Stimulated activated naive CD8-positive, alpha-beta T cell treated with anti-CD3 and anti-CD28 coated beads, Interleukin-15, Interleukin-2, amounts not matched to agents 100 U/mL and 50 U/mL, for 24 hours (primary cell): ENCODE measurements around the gene DIS3L2.
A peak's percentile ranks its signal among the peaks of the same experiment; 100 is the strongest.

Experiments
- ATAC-seq: fragments of 150-1000 bp; cut with Tn5 transposase; one replicate; pipeline ENCODE4 v1.10.0; 2021
- DNase-seq: peaks from one replicate; pipeline ENCODE4 v3.0.0; 2021

Gene DIS3L2

DNA sequence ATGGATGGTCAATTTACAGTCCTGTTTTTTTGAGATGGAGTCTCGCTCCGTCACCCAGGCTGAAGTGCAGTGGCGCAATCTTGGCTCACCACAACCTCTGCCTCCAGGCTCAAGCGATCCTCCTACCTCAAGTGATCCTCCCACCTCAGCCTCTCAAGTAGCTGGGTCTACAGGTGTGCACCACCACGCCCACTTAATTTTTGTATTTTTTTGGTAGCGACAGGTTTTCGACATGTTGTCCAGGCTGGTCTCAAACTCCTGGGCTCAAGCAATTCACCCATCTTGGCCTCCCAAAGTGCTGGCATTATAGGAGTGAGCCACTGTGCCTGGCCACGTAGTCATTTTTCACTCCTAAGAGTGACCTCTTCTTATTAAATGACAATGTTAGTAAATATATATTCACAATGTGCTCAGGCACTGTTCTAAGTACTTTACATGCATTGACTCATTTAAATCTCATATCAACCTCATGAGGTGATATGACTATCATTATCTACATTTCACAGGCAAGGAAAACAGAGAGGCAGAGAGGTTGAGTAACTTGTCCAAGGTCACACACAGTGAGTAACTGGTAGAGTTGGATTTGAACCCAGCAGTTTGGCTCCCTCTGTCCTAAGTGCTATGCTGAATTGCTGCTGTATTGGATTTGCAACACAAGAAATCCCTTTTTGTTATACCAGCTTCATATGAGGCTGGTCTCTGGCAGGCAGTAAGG is 5.6 kb upstream of the DIS3L2 start:
- ATAC-seq (no peak), DNase-seq (no peak)

DNA sequence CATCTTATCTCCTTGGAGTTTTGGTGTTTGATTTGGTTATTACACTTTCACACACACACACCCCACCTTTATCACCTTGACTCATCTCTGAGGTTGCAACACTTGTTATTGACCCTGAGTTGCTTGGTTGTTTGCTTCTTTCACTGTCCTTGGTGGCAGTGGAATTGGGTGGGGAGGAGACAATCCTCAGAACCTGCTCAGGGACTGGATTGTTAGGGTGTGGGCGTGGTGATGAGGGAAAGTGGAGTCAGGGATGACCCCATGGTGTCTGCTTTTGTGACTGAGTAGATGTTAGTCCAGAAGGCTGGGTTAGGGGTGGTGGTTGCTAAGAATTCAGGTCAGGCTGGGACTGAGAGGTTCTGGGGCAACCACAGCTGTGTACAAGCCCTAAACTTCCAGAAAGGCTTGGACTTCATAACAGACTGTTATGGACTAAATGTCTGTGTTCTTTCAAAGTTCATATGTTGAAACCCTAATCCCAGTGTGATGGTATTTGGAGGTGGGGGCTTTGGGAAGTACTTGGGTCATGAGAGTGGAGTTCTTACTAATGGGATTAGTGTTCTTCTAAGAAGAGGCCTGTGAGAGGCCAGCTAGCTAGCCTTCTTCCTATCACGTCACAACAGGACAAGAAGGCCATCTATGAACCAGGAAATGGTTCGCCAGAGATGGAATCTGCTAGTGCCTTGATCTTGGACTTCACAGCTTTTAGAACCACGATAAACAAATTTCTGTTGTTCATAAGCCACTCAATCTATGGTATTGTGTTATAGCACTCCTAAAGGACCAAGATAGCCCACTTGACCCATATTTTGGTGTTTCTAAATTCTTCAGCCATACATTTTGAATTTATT is 3.4 kb upstream of the DIS3L2 start:
- ATAC-seq (no peak), DNase-seq (no peak)

GRCh38 chr2:231960810-231961348 is 634 bp upstream of the DIS3L2 start:
- no peak for ATAC-seq
- no peak for DNase-seq

DNA sequence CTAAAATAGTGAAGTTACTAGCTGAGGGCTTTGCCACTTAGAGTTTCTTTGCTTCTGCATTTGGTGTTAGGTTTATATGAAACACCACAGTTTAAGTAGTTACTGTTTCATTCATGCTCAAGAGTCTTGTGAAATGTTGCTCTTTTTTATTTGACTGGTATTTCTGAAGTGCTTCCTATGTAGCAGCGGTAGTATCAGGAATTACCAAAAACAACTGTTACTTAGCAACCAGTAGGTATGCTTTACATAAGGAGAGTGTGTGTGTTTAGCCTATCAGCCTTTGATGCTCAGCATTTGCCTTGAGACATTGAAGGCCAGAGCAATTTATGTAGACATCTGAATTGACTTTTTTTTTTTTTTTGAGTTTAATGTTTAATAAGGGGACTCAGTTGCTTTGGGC is 3.6 kb downstream of the DIS3L2 start:
- no peak for ATAC-seq

GRCh38 chr2:231966886-231967285 is 5.4 kb downstream of the DIS3L2 start:
- DNase-seq (no peak), ATAC-seq (no peak)

More for the DNA sequence above, 3.6 kb downstream of the DIS3L2 start:
- DNase-seq: no peak

DNA sequence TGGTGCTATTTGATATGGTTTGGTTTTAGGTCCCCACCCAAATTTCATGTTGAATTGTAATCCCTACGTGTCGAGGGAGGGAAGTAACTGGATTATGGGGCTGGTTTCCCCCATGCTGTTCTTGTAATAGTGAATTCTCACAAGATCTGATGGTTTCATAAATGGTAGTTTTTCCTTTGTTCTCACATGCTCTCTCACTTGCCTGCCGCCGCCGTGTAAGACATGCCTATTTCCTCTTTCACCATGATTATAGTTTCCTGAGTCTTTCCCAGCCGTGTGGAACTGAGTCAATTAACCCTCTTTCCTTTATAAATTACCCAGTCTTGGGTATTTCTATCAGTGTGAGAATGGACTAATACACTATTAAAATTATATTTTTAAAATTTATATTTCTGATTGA is 7.3 kb downstream of the DIS3L2 start:
- no peak for DNase-seq
- no peak for ATAC-seq

- DNase-seq: no peak
- ATAC-seq: no peak
Measured at GRCh38 chr2:231970461-231970860, 8.9 kb downstream of the DIS3L2 start.

DNA sequence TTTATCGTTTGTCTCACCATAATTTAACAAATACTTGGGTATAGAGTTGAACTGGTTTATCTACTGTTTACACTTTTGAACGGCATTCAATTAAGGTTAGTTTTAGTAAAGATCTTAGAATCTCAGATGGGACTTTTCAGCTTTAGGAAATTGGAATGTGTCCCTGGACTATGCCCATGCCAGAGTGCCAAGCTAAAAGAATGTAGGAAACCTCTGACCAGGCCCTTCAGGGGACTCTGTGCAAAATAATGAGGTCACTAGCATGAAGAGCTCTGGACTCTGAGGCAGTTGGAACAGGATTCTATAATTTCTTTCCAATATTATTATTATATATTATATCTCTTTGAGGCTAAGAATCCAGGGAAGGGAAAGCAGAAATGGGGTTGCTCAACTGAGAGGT is 13.5 kb downstream of the DIS3L2 start:
- ATAC-seq (no peak), DNase-seq (no peak)

DNA sequence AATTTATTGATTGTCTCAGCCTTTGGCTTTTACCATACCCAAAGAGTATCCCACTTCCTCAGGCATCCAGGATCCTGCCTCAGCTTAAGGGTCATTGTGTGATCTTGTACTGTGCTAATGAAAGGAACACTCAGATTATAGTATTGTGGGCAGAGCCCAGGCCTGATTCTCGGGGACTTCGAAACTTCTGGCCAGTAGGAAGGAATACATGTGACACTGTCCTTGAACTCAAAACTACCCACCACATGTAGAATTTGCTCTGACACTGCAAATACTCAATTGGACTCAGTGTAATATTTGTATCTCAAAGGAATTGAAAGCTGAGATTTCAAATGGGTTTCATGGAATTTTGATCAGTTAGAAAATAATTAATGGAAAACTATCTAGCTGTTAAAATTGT is 15.9 kb downstream of the DIS3L2 start:
- ATAC-seq (no peak), DNase-seq (no peak)

DNA sequence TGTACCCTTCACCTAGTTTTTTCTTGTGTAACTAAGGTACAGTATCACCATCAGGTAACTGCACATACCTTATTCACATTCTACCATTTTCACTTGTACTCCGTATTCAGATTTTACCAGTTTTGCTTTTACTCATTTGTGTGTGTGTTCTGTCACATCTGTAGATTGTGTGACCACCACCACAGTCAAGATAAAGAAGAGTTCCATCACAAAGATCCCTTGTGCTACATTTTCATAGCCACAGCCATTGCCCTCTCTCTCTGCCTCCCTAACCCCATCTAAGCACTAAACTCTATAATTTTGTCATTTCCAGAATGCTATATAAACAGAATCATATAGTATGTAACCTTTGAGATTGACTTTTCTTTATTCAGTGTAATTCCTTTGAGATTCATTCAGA is 23.5 kb downstream of the DIS3L2 start:
- DNase-seq: no peak
- no peak for ATAC-seq

DNA sequence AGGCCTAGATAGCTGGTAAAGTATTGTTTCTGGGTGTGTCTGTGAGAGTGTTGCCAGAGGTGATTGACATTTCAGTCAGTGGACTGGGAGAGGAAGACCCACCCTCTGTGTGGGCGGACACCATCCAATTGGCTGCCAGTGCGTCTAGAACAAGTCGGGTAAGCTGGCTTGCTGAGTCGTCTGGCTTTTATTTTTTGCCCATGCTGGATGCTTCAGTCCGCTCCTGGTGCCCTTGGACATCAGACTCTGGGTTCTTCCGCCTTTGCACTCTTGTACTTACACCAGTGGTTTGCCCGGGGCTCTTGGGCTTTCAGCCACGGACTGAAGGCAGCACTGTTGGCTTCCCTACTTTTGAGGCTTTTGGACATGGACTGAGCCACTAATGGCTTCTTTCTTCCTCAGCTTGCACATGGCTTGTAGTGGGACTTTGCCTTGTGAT is 24.3 kb downstream of the DIS3L2 start:
- ATAC-seq: no peak
- DNase-seq: peak; percentile 9

DNA sequence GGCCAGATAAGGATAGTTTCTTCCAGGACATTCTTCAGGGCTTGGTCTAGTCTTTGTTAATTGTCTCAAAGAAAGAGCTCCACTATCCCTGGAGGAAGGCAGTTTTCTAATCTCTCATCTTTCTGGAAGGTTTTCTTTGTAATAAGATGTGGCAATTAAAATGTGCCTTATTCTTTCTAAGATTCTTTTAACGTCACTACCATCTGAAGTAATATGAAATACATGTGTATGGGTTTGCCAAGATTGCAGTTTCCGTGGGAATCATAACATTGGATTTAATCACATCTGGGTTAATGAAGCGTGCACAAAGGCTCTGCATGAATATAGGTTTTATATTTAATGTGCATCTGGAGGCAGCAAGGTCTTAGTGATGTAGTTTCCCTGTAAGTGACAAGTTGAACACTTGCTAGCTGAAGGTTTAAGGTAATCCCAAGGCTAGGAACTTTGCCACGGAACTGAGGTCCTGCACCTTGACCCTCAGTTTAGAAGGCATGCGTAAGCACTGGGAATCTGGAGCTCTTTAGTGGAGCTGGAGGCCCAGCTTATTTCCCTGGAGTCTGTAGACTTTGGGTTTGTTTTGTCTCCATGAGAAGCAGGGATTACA is 25.7 kb downstream of the DIS3L2 start:
- ATAC-seq (no peak), DNase-seq (no peak)

- ATAC-seq: no peak
- no peak for DNase-seq
Measured at GRCh38 chr2:231988179-231988866, 26.8 kb downstream of the DIS3L2 start.

DNA sequence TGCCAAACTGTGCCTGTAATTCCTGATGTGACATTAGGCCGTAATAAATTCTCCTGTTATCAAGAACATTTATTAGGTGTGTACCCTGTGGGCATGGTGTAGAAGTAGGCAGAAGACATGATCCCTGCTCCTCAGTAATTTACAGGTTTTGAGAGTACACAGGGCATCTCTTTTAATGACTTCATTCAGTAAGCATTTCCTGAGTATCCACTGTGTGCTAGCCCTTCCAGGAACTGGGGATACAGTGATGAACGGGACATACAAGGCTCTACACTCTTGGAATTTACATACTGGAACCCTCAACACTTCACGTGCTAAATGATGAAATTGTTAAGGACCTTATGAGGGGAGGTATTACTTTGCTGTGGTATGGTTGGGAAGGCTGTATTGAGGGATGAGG is 30.2 kb downstream of the DIS3L2 start:
- no peak for DNase-seq
- no peak for ATAC-seq

GRCh38 chr2:231992888-231993287 is 31.4 kb downstream of the DIS3L2 start:
- DNase-seq (no peak), ATAC-seq (no peak)

GRCh38 chr2:231996797-231997540 is 35.5 kb downstream of the DIS3L2 start:
- DNase-seq (no peak), ATAC-seq (no peak)

GRCh38 chr2:231998046-231998445 is 36.5 kb downstream of the DIS3L2 start:
- DNase-seq (no peak), ATAC-seq (no peak)

GRCh38 chr2:232000439-232000838 is 38.9 kb downstream of the DIS3L2 start:
- DNase-seq: no peak
- ATAC-seq: no peak

GRCh38 chr2:232001073-232001472 is 39.6 kb downstream of the DIS3L2 start:
- ATAC-seq (no peak), DNase-seq (no peak)

DNA sequence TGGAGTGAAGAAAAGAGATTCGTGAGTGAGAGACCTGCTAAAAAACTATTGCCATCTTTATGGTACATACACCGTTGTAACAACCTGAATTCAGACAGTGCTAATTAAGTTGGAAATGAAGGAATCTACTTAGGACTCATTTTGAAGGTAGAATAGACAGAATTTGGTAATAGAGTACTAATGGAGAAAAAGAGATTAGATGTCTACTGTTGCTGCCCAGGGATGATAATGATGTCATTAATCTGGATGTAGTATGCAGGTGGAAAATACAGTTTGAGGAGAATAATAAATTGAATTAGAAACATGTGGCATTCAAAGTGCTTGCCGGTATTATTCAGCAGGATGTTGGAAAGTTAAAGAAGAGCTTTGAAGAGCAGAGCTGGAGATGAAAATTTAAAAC is 44.7 kb downstream of the DIS3L2 start:
- no peak for ATAC-seq
- DNase-seq: no peak

- ATAC-seq (no peak), DNase-seq (no peak)
Measured at GRCh38 chr2:232008907-232009638, 47.6 kb downstream of the DIS3L2 start.
